Measurements from ENCODE around the gene NACC1.

Gene NACC1

DNA sequence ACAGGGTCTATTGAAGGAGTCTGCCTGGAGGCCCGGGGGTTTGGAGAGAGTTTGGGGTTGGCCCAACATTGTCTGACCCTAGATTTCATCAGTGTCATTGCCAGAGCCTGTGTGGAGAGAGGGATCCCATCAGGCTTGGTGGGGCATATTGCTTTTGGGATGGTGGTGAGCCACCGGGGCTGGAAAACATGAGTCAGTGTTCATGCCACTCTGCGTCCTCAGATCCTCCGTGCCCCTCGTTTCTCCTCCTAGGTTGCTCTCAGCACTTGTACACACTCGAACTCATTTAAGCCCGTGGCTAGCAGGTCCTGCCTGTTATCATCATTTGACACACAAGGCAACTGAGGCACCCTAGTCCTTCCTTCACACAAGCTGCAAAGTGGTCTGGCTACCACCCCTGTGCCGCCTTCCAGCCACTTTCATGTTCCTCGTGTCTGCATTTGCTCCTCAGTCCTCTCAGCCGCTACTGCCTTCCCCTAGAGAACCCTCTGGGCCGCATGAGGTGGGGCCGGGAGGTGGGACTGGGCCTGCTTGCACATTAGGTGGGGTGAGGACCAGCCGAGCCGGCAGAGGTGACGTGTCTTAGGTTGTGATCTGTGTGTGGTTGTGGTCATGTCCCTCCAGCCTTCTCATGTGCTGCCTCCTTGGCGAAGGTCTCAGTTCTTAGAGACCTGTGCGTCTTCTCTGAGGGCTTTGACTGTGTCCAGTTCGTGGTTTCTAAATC, 3.6 kb downstream of the NACC1 start:
- no peaks in the 10 kb centered on the region for H3K36me3 ChIP-seq (ENCODE audit: control insufficient read depth, insufficient read depth, low read length)
- H3K9me3 ChIP-seq (ENCODE audit: control insufficient read depth, low read length), result no peaks in the 10 kb centered on the region
- 94% methylated on average over 18 of the region's 18 CpGs for WGBS, 2 experiments
- H3K27me3 ChIP-seq (ENCODE audit: control insufficient read depth, insufficient read depth, low read length, poor library complexity, severe bottlenecking), result no peaks in the 10 kb centered on the region
- H3K4me3 ChIP-seq (ENCODE audit: insufficient read depth, low read depth, low read length), result no peak overlapping the region
- H3K4me1 ChIP-seq (ENCODE audit: control insufficient read depth, insufficient read depth, low read length), result peaks cover 23% of the 10 kb centered on the region
- no peak overlapping the region for H3K27ac ChIP-seq (ENCODE audit: insufficient read depth, low read depth, low read length, poor library complexity, severe bottlenecking)

DNA sequence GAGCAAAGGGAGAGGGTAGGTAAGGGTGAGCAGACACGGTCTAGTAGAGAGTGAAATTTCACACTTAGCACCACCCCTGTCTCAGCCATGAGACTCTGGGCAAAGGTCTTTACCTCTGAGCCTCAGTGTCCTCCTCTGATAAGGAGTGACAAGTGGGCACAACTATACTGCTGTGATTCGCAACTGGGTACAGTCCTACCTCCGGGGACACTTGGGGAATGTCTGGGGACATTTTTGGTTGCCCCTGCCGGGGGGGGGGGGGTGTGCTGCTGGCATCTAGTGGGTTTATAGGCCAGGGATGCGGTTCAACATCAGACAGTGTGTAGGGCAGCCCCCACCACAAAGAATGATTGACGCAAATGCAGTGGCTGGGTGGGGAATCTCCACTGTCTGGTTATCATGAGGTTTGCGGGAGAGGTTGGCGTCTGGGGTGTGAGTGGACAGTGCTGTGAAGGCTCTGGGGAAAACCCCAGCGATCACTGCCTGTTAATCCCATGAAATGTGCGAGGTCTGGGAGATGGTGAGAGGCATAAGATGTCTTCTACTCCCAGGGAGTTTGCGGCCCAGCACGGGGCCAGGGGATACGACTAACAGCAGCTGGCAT, 4.3 kb downstream of the NACC1 start:
- no peaks in the 10 kb centered on the region for H3K36me3 ChIP-seq (ENCODE audit: control insufficient read depth, insufficient read depth, low read length)
- 94 to 95% methylated on average over 13 of the region's 13 CpGs for WGBS, 2 experiments
- H3K27ac ChIP-seq (ENCODE audit: insufficient read depth, low read depth, low read length, poor library complexity, severe bottlenecking), result no peak overlapping the region

DNA sequence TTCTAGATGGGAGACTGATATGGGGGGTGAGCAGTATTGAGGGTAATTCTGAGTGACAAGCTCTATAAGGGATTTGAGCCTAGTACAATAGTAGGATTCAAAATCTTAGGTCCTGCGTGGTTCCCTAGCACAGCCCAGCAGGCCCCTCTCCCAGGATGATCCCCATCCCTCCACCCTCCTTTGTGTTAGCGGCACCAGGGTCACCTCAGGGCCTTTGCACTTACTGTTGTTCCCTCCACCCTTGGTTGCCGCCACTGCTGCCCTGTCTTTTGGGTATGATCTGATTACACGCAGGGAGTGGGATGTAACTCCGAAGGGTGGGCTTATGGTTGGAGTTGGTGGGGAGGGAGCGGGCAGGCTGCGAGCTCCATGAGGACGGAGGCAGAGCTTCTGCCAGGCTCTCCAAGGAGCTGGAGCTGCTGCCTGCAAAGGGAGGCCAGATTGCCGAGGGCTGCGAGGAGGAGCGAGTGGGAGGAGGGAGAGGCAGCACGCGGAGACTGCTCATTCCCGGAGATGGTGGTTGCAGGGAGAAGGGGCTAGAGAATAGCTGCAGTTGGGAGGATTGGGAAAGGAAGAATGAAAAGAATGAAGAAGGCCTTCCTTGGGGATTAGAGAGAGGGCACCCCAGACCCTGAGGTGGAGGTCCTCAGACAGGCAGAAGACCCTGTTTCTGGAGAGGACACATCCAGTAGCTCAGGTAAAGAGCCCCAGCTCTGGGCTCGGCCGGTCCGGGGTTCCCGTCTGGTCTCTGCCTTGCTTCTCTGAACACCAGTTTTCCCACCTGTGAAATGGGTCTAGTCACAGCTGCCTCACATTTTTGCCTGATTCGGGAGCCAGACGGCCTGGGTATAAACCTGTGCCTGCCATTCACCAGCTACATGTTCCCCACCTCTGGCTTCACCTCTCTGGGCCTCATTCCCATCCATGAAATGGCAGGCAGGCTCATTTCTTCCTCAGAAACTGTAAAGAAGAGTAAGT, 5.2 kb downstream of the NACC1 start:
- Histone ChIP-seq H3K27ac (ENCODE audit: insufficient read depth, low read depth, low read length, poor library complexity, severe bottlenecking) (no peak overlapping the region), H3K4me3 (ENCODE audit: insufficient read depth, low read depth, low read length) (no peak overlapping the region), H3K27me3 (ENCODE audit: control insufficient read depth, insufficient read depth, low read length, poor library complexity, severe bottlenecking) (no peaks in the 10 kb centered on the region), H3K36me3 (ENCODE audit: control insufficient read depth, insufficient read depth, low read length) (no peaks in the 10 kb centered on the region), H3K9me3 (ENCODE audit: control insufficient read depth, low read length) (no peaks in the 10 kb centered on the region), H3K4me1 (ENCODE audit: control insufficient read depth, insufficient read depth, low read length) (peaks cover 23% of the 10 kb centered on the region)
- WGBS, 2 experiments, result 89 to 91% methylated on average over 20 of the region's 20 CpGs

More for the DNA sequence above, 4.3 kb downstream of the NACC1 start:
- H3K4me3 ChIP-seq (ENCODE audit: insufficient read depth, low read depth, low read length), result no peak overlapping the region
- H3K27me3 ChIP-seq (ENCODE audit: control insufficient read depth, insufficient read depth, low read length, poor library complexity, severe bottlenecking), result no peaks in the 10 kb centered on the region
- H3K9me3 ChIP-seq (ENCODE audit: control insufficient read depth, low read length), result no peaks in the 10 kb centered on the region
- H3K4me1 ChIP-seq (ENCODE audit: control insufficient read depth, insufficient read depth, low read length), result peaks cover 23% of the 10 kb centered on the region

DNA sequence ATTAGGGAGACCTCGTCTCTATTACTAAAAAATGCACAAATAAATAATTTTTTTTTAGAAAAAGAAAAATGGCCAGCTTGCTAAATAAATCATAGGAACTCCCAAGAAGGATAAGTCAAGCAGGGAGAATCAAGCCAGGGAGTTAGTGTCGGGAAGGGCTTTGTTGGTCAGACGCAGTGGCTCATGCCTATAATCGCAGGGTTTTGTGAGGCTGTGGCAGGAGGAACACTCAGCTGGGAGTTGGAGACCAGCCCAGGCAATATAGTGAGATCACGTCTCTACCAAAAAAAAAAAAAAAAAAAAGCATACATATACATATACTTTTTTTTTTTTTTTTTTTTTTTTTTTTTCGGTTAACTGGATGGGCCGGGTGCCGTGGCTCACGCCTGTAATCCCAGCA, 9.0 kb downstream of the NACC1 start:
- H3K27me3 ChIP-seq (ENCODE audit: control insufficient read depth, insufficient read depth, low read length, poor library complexity, severe bottlenecking), result no peaks in the 10 kb centered on the region
- H3K9me3 ChIP-seq (ENCODE audit: control insufficient read depth, low read length), result no peaks in the 10 kb centered on the region
- H3K27ac ChIP-seq (ENCODE audit: insufficient read depth, low read depth, low read length, poor library complexity, severe bottlenecking), result no peak overlapping the region
- no peaks in the 10 kb centered on the region for H3K36me3 ChIP-seq (ENCODE audit: control insufficient read depth, insufficient read depth, low read length)
- no peaks in the 10 kb centered on the region for H3K4me1 ChIP-seq (ENCODE audit: control insufficient read depth, insufficient read depth, low read length)
- WGBS, 2 experiments, result 87 to 95% methylated on average over 6 to 8 of the region's 9 CpGs
- no peak overlapping the region for H3K4me3 ChIP-seq (ENCODE audit: insufficient read depth, low read depth, low read length)

DNA sequence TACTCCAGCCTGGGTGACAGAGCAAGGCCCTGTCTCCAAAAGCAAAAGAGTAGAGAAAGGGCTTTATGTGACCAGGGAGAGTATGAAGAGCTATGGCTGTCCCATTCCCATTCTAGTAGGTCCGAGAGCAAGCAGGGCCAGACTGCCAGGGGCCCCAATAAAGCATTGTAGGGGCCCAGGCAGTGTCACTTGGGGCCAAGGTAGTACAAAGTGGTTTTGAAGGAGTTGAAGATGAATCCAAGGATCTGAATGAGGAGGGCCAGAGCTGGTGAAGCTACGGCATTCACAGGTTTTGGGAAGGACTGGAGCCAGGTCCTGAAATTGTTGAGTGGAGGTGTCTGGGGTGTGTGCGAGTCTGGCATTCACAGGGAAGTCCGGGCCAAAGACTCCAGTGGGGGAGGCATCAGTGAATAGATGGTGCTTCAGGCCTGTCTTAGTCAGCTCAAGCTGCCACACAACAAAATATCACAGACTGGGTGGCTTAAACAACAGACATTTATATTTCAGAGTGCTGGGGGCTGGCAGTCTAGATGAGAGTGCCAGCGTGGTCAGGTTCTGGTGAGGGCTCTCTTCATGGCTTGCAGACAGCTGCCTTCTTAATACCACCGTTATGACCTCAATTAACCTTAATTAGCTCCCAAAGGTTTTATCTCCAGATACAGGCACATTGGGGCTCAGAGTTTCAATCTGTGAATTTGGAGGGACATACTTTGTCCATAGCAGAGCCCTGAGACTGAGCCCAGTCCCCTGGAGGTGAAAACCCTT, 9.9 kb downstream of the NACC1 start:
- no peak overlapping the region for H3K4me3 ChIP-seq (ENCODE audit: insufficient read depth, low read depth, low read length)
- WGBS, 2 experiments, result 93 to 97% methylated on average over 6 of the region's 6 CpGs
- H3K4me1 ChIP-seq (ENCODE audit: control insufficient read depth, insufficient read depth, low read length), result no peaks in the 10 kb centered on the region
- H3K27me3 ChIP-seq (ENCODE audit: control insufficient read depth, insufficient read depth, low read length, poor library complexity, severe bottlenecking), result no peaks in the 10 kb centered on the region
- H3K36me3 ChIP-seq (ENCODE audit: control insufficient read depth, insufficient read depth, low read length), result no peaks in the 10 kb centered on the region
- no peaks in the 10 kb centered on the region for H3K9me3 ChIP-seq (ENCODE audit: control insufficient read depth, low read length)
- no peak overlapping the region for H3K27ac ChIP-seq (ENCODE audit: insufficient read depth, low read depth, low read length, poor library complexity, severe bottlenecking)

DNA sequence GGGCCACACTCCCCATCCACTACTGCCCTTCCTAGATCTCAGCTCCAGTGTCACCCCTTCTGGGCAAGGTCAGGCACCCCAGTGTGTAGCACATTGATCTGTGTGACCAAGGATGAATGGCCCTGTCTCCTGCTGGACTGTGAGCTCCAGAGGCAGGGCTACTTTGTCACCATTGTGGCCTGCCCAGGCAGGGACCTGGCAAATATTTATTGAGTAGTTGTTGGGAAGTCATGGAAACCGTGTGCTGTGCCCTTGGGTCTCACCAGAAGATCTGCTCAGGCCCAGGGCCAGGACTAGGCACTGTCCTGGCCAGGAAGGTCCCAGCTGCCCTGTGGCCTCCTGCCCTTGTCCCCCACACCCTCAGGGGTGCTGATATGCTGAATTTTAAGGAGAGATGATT, 10.5 kb downstream of the NACC1 start:
- WGBS, 2 experiments, result 81 to 94% methylated on average over 1 of the region's 1 CpG
- Histone ChIP-seq H3K36me3 (ENCODE audit: control insufficient read depth, insufficient read depth, low read length) (no peaks in the 10 kb centered on the region), H3K4me1 (ENCODE audit: control insufficient read depth, insufficient read depth, low read length) (no peaks in the 10 kb centered on the region), H3K27me3 (ENCODE audit: control insufficient read depth, insufficient read depth, low read length, poor library complexity, severe bottlenecking) (no peaks in the 10 kb centered on the region), H3K9me3 (ENCODE audit: control insufficient read depth, low read length) (no peaks in the 10 kb centered on the region), H3K4me3 (ENCODE audit: insufficient read depth, low read depth, low read length) (no peak overlapping the region), H3K27ac (ENCODE audit: insufficient read depth, low read depth, low read length, poor library complexity, severe bottlenecking) (no peak overlapping the region)

DNA sequence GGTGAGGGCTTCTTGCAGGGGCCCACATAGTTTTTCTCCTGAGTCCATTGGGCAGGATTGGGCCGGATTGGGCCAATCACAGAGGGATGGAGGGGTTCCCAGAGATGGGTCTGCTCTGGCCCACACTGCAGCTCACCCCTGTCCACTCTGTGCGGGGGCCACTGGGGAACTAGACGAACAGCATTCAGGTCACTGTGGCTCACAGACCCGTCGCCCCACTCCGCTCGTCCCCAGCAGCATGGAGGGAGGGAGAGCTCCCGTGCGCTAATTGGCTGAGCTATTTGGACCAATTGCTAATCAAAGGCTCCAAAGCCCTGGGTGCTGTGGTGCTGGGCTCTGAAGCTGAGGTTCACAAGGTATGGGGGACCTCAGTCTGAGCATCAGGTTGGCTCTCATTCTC, 11.3 kb downstream of the NACC1 start:
- H3K4me1 ChIP-seq (ENCODE audit: control insufficient read depth, insufficient read depth, low read length), result no peaks in the 10 kb centered on the region
- H3K4me3 ChIP-seq (ENCODE audit: insufficient read depth, low read depth, low read length), result no peak overlapping the region
- H3K27me3 ChIP-seq (ENCODE audit: control insufficient read depth, insufficient read depth, low read length, poor library complexity, severe bottlenecking), result no peaks in the 10 kb centered on the region
- H3K36me3 ChIP-seq (ENCODE audit: control insufficient read depth, insufficient read depth, low read length), result no peaks in the 10 kb centered on the region
- H3K27ac ChIP-seq (ENCODE audit: insufficient read depth, low read depth, low read length, poor library complexity, severe bottlenecking), result no peak overlapping the region
- 94 to 97% methylated on average over 9 of the region's 9 CpGs for WGBS, 2 experiments
- H3K9me3 ChIP-seq (ENCODE audit: control insufficient read depth, low read length), result no peaks in the 10 kb centered on the region

DNA sequence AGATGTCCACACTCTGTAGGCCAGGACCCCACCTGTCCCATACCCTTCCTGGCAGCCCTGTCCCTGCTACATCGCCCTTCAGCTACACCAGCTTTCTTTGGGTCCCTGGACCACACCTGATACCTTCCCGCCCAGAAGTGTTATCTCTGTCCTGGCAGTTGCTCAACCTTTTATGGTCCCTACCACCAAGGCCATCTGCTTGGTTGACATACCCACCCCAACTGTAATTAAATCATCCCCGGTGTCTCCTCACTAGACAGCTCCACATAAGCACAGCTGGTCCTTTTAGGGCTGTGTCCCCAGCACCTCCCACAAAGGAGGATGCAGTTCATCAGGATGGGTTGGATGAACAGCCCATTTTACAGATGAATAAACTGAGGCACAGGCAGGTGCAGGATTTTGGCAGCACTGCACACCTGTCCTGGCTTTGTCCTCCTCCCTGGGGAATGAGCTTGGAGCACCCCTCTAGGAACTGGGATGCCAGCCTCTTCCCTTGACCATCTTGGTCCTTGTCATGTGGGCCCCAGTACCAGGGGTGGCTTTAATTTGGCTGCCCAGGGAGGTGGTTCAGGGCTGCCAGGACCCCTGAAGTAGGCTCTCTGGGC, 12.9 kb downstream of the NACC1 start:
- Histone ChIP-seq H3K27me3 (ENCODE audit: control insufficient read depth, insufficient read depth, low read length, poor library complexity, severe bottlenecking) (no peaks in the 10 kb centered on the region), H3K36me3 (ENCODE audit: control insufficient read depth, insufficient read depth, low read length) (peaks cover 14% of the 10 kb centered on the region), H3K27ac (ENCODE audit: insufficient read depth, low read depth, low read length, poor library complexity, severe bottlenecking) (no peak overlapping the region), H3K9me3 (ENCODE audit: control insufficient read depth, low read length) (no peaks in the 10 kb centered on the region), H3K4me3 (ENCODE audit: insufficient read depth, low read depth, low read length) (no peak overlapping the region), H3K4me1 (ENCODE audit: control insufficient read depth, insufficient read depth, low read length) (no peaks in the 10 kb centered on the region)
- 94 to 97% methylated on average over 3 of the region's 3 CpGs for WGBS, 2 experiments

DNA sequence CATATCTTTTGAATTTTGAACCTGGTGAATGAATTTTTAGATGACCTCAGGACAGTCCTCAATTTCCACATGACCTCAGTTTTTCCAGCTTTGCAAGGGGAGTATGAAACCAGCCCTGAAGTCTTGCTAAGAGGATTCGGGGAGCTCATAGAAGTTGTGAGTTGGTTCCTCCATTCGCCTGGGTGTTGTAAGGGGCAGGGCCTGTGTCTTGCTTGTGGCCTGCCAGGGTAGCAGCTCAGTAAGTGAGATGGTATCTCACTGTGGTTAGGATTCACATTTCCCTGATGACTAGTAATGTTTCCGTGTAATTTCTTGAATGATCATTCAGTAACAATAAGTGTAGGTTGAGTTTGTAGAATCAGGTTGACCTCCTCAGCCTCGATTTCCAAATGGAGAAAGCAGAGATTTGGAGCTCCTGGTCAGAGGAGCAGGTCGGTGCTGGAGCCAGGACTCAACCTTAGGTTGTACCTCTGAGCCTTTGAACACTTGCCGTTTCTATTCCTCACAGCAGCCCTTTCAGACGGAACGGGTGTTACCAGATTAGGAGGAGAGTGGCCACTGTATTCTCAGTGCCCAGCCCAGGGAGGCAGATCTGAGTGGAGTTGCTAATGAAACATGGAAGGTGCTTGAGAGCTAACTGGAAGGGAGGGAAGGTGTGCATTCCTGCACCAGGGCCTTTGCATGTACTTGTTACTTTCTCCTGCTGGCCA, 14.6 kb downstream of the NACC1 start:
- WGBS, 2 experiments, result 93 to 95% methylated on average over 8 of the region's 8 CpGs
- Histone ChIP-seq H3K27me3 (ENCODE audit: control insufficient read depth, insufficient read depth, low read length, poor library complexity, severe bottlenecking) (no peaks in the 10 kb centered on the region), H3K9me3 (ENCODE audit: control insufficient read depth, low read length) (no peaks in the 10 kb centered on the region), H3K4me3 (ENCODE audit: insufficient read depth, low read depth, low read length) (no peak overlapping the region), H3K4me1 (ENCODE audit: control insufficient read depth, insufficient read depth, low read length) (no peaks in the 10 kb centered on the region), H3K27ac (ENCODE audit: insufficient read depth, low read depth, low read length, poor library complexity, severe bottlenecking) (no peak overlapping the region), H3K36me3 (ENCODE audit: control insufficient read depth, insufficient read depth, low read length) (peaks cover 27% of the 10 kb centered on the region)
